ENCODE measurements around the gene MYO7A.

The MYO7A gene

GRCh38 chr11:77213589-77214428 is 85.8 kb downstream of the MYO7A start:
- Histone ChIP-seq H3K9me2 (replicated peaks; ENCODE audit: low read depth, low read length) (no peaks in the 10 kb centered on the region), H3K4me3 (ENCODE audit: low read length, poor library complexity, severe bottlenecking) (no peak overlapping the region), H3K79me2 (ENCODE audit: insufficient read depth, low read length) (no peaks in the 10 kb centered on the region), H3K4me2 (ENCODE audit: low read depth, low read length, poor library complexity, severe bottlenecking) (no peak overlapping the region), H3F3A (ENCODE audit: low read depth) (no peaks in the 10 kb centered on the region), H4K20me1 (ENCODE audit: insufficient read depth, low read length, poor library complexity, severe bottlenecking) (no peaks in the 10 kb centered on the region), H3K36me3 (ENCODE audit: insufficient read depth, low read length) (no peaks in the 10 kb centered on the region), H2AFZ (ENCODE audit: low read length) (no peak overlapping the region), H3K27me3 (ENCODE audit: insufficient read depth, low read length, poor library complexity, severe bottlenecking) (no peaks in the 10 kb centered on the region), H3K4me1 (ENCODE audit: insufficient read depth, low read length, poor library complexity, severe bottlenecking) (peaks cover 10% of the 10 kb centered on the region), H3K9me3 (ENCODE audit: insufficient read depth, low read depth, low read length) (no peaks in the 10 kb centered on the region), H3K9ac (ENCODE audit: low read depth, low read length, poor library complexity, severe bottlenecking) (no peak overlapping the region)
- TF ChIP-seq CTCF (conservative IDR thresholded peaks at IDR 0.05; ENCODE audit: low read length) (no peak), EZH2phosphoT487 (IDR thresholded peaks at IDR 0.05; ENCODE audit: borderline replicate concordance) (no peak)

- Histone ChIP-seq H3K79me2 (ENCODE audit: insufficient read depth, low read length) (no peaks in the 10 kb centered on the region), H2AFZ (ENCODE audit: low read length) (no peak overlapping the region), H3K9ac (ENCODE audit: low read depth, low read length, poor library complexity, severe bottlenecking) (no peak overlapping the region), H3F3A (ENCODE audit: low read depth) (no peaks in the 10 kb centered on the region), H4K20me1 (ENCODE audit: insufficient read depth, low read length, poor library complexity, severe bottlenecking) (no peaks in the 10 kb centered on the region), H3K9me3 (ENCODE audit: insufficient read depth, low read depth, low read length) (no peaks in the 10 kb centered on the region), H3K9me2 (replicated peaks; ENCODE audit: low read depth, low read length) (no peaks in the 10 kb centered on the region), H3K4me3 (ENCODE audit: low read length, poor library complexity, severe bottlenecking) (no peak overlapping the region), H3K36me3 (ENCODE audit: insufficient read depth, low read length) (no peaks in the 10 kb centered on the region), H3K4me1 (ENCODE audit: insufficient read depth, low read length, poor library complexity, severe bottlenecking) (peaks cover 10% of the 10 kb centered on the region), H3K4me2 (ENCODE audit: low read depth, low read length, poor library complexity, severe bottlenecking) (no peak overlapping the region), H3K27me3 (ENCODE audit: insufficient read depth, low read length, poor library complexity, severe bottlenecking) (no peaks in the 10 kb centered on the region)
- no peak for TF ChIP-seq EZH2phosphoT487 (IDR thresholded peaks at IDR 0.05; ENCODE audit: borderline replicate concordance)
- TF ChIP-seq CTCF (conservative IDR thresholded peaks at IDR 0.05; ENCODE audit: low read length) = no peak
Measured at GRCh38 chr11:77214557-77214956, 86.5 kb downstream of the MYO7A start.

- Histone ChIP-seq H3K9me3 (ENCODE audit: insufficient read depth, low read depth, low read length) (no peaks in the 10 kb centered on the region), H3K36me3 (ENCODE audit: insufficient read depth, low read length) (no peaks in the 10 kb centered on the region), H3K9me2 (replicated peaks; ENCODE audit: low read depth, low read length) (no peaks in the 10 kb centered on the region), H3K4me3 (ENCODE audit: low read length, poor library complexity, severe bottlenecking) (no peak overlapping the region), H4K20me1 (ENCODE audit: insufficient read depth, low read length, poor library complexity, severe bottlenecking) (no peaks in the 10 kb centered on the region), H3K4me1 (ENCODE audit: insufficient read depth, low read length, poor library complexity, severe bottlenecking) (peaks cover 10% of the 10 kb centered on the region), H3K79me2 (ENCODE audit: insufficient read depth, low read length) (no peaks in the 10 kb centered on the region), H2AFZ (ENCODE audit: low read length) (no peak overlapping the region), H3K4me2 (ENCODE audit: low read depth, low read length, poor library complexity, severe bottlenecking) (no peak overlapping the region), H3K27me3 (ENCODE audit: insufficient read depth, low read length, poor library complexity, severe bottlenecking) (no peaks in the 10 kb centered on the region), H3F3A (ENCODE audit: low read depth) (no peaks in the 10 kb centered on the region), H3K9ac (ENCODE audit: low read depth, low read length, poor library complexity, severe bottlenecking) (no peak overlapping the region)
- no peak for TF ChIP-seq EZH2phosphoT487 (IDR thresholded peaks at IDR 0.05; ENCODE audit: borderline replicate concordance)
- TF ChIP-seq CTCF (conservative IDR thresholded peaks at IDR 0.05; ENCODE audit: low read length) = no peak
Measured at GRCh38 chr11:77215106-77215505, 87.1 kb downstream of the MYO7A start.

Measured in Loucy (cell line).